DND-41 (cell line): ENCODE data around the gene ADAMTS12.

ENCODE experiments used
- ATAC-seq: fragments of 200-7000 bp; cut with Tn5 transposase; 3 replicates; pipeline ENCODE4 v1.9.1; 2021; ENCODE audit warnings: low read depth; ENCODE audit not compliant: insufficient read depth
- DNase-seq: peaks from one replicate; pipeline ENCODE4 v3.0.0-alpha.2; 2020
- H2AFZ ChIP-seq: 2 replicates; pipeline ENCODE4 v1.6.0; 2012; ENCODE audit warnings: low read depth, low read length
- H3K27ac ChIP-seq: 2 replicates; pipeline ENCODE4 v1.5.1; 2012; ENCODE audit warnings: low read length, inconsistent platforms
- H3K27me3 ChIP-seq: fragments of 200-600 bp; sonication (generic); 2 replicates; pipeline ENCODE4 v1.6.0; 2012; ENCODE audit warnings: low read length, mild to moderate bottlenecking, inconsistent platforms; ENCODE audit not compliant: insufficient read depth, poor library complexity
- H3K36me3 ChIP-seq: 2 replicates; pipeline ENCODE4 v1.5.1; 2012; ENCODE audit warnings: low read length, inconsistent platforms; ENCODE audit not compliant: insufficient read depth
- H3K4me1 ChIP-seq: 2 replicates; pipeline ENCODE4 v1.5.1; 2012; ENCODE audit warnings: mild to moderate bottlenecking, low read length; ENCODE audit not compliant: insufficient read depth
- H3K4me2 ChIP-seq: 2 replicates; pipeline ENCODE4 v1.6.0; 2012; ENCODE audit warnings: mild to moderate bottlenecking, moderate library complexity, low read length, inconsistent platforms; ENCODE audit not compliant: insufficient read depth
- H3K4me3 ChIP-seq, 2 experiments: fragments of 200-600 bp in 1 of 2; shearing (Covaris generic) in 1 of 2; 2 replicates each; pipeline ENCODE4 v1.5.1; 2012 to 2016; ENCODE audit warnings: inconsistent platforms in 2 of 2, low read length in 2 of 2, mild to moderate bottlenecking in 2 of 2, low read depth in 1 of 2, moderate library complexity in 1 of 2
- H3K79me2 ChIP-seq: 2 replicates; pipeline ENCODE4 v1.6.0; 2012; ENCODE audit warnings: low read length, inconsistent platforms; ENCODE audit not compliant: insufficient read depth
- H3K9ac ChIP-seq: 2 replicates; pipeline ENCODE4 v1.6.0; 2012; ENCODE audit warnings: low read depth, mild to moderate bottlenecking, inconsistent platforms, low read length, moderate library complexity
- H3K9me3 ChIP-seq: 2 replicates; pipeline ENCODE4 v1.5.1; 2012; ENCODE audit warnings: low read length, moderate library complexity, mild to moderate bottlenecking, inconsistent platforms; ENCODE audit not compliant: insufficient read depth, severe bottlenecking
- H4K20me1 ChIP-seq: 2 replicates; pipeline ENCODE4 v1.6.0; 2012; ENCODE audit warnings: low read length; ENCODE audit not compliant: insufficient read depth
- EZH2 ChIP-seq: IDR thresholded peaks from 3 replicates; pipeline ENCODE4 v1.6.1; 2012; ENCODE audit warnings: borderline replicate concordance, low read depth, mild to moderate bottlenecking, moderate library complexity, low read length, inconsistent platforms; ENCODE audit not compliant: severe bottlenecking
- TF ChIP-seq, protein P1 (sequence below): IDR thresholded peaks from 2 replicates; pipeline ENCODE4 v1.5.1; 2012; ENCODE audit warnings: borderline replicate concordance, low read length, moderate library complexity, mild to moderate bottlenecking; ENCODE audit not compliant: poor library complexity, severe bottlenecking; ENCODE audit errors: extremely low read depth

The ADAMTS12 gene

GRCh38 chr5:33763435-33763834 lies 128.4 kb downstream of the ADAMTS12 start:
- Histone ChIP-seq H3K27ac (no peak overlapping the region), H2AFZ (no peak overlapping the region), H3K79me2 (no peaks in the 10 kb centered on the region), H3K9ac (no peak overlapping the region), H3K4me3 (no peak overlapping the region), H3K4me2 (no peak overlapping the region), H3K36me3 (no peaks in the 10 kb centered on the region), H4K20me1 (no peaks in the 10 kb centered on the region), H3K4me1 (no peaks in the 10 kb centered on the region), H3K9me3 (no peaks in the 10 kb centered on the region), H3K27me3 (no peaks in the 10 kb centered on the region)
- DNase-seq, result no peak
- TF ChIP-seq, protein P1, sequence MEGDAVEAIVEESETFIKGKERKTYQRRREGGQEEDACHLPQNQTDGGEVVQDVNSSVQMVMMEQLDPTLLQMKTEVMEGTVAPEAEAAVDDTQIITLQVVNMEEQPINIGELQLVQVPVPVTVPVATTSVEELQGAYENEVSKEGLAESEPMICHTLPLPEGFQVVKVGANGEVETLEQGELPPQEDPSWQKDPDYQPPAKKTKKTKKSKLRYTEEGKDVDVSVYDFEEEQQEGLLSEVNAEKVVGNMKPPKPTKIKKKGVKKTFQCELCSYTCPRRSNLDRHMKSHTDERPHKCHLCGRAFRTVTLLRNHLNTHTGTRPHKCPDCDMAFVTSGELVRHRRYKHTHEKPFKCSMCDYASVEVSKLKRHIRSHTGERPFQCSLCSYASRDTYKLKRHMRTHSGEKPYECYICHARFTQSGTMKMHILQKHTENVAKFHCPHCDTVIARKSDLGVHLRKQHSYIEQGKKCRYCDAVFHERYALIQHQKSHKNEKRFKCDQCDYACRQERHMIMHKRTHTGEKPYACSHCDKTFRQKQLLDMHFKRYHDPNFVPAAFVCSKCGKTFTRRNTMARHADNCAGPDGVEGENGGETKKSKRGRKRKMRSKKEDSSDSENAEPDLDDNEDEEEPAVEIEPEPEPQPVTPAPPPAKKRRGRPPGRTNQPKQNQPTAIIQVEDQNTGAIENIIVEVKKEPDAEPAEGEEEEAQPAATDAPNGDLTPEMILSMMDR, result no peak
- TF ChIP-seq EZH2, result no peak
- no peak for ATAC-seq

GRCh38 chr5:33762859-33763258 lies 128.9 kb downstream of the ADAMTS12 start:
- H2AFZ ChIP-seq, result no peak overlapping the region
- no peaks in the 10 kb centered on the region for H3K27me3 ChIP-seq
- no peaks in the 10 kb centered on the region for H3K9me3 ChIP-seq
- H3K4me3 ChIP-seq, result no peak overlapping the region
- H3K9ac ChIP-seq, result no peak overlapping the region
- ATAC-seq (no peak), DNase-seq (no peak)
- no peak for TF ChIP-seq EZH2
- TF ChIP-seq, protein P1, result no peak
- no peak overlapping the region for H3K4me2 ChIP-seq
- H3K27ac ChIP-seq, result no peak overlapping the region
- H3K79me2 ChIP-seq, result no peaks in the 10 kb centered on the region
- H3K4me1 ChIP-seq, result no peaks in the 10 kb centered on the region
- no peaks in the 10 kb centered on the region for H4K20me1 ChIP-seq
- H3K36me3 ChIP-seq, result no peaks in the 10 kb centered on the region

DNA sequence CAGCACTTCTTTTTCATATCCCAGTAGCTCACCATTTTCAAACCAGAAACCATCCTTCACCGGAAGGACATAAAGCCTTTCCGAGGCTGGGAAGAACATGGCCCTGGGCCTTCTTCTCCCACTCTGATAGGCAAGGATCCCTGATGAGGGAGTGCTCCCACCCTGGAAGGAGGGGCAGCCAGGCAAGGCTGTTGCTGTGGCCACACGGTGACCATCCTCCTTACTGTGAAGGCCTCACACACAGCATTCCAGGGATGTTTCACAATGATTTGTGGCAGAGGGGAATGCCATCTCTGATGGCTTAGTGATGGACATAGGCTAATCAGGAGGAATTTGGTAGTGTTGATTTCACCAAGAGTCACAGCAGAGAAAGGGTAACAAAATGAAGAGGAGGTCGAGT lies 130.7 kb downstream of the ADAMTS12 start:
- Histone ChIP-seq H3K27ac (no peak overlapping the region), H3K36me3 (no peaks in the 10 kb centered on the region)
- no peak for DNase-seq

More for the DNA sequence above, 130.7 kb downstream of the ADAMTS12 start:
- no peaks in the 10 kb centered on the region for H3K27me3 ChIP-seq
- no peak overlapping the region for H3K4me3 ChIP-seq
- H3K79me2 ChIP-seq, result no peaks in the 10 kb centered on the region
- no peak overlapping the region for H3K9ac ChIP-seq
- no peak for ATAC-seq
- H3K9me3 ChIP-seq, result no peaks in the 10 kb centered on the region
- no peaks in the 10 kb centered on the region for H4K20me1 ChIP-seq
- TF ChIP-seq, protein P1, result no peak
- TF ChIP-seq EZH2, result no peak
- no peak overlapping the region for H2AFZ ChIP-seq
- no peaks in the 10 kb centered on the region for H3K4me1 ChIP-seq
- H3K4me2 ChIP-seq, result no peak overlapping the region
